GM18909 (cell line): ENCODE measurements around the gene FNDC5.

ENCODE experiments used
- ATAC-seq: cut with Tn5 transposase; IDR thresholded peaks from one replicate; pipeline ENCODE4 v1.9.1; 2021; ENCODE audit warnings: mild to moderate bottlenecking; ENCODE audit not compliant: unreplicated experiment, poor library complexity

The FNDC5 gene

GRCh38 chr1:32898056-32898455 lies 27.3 kb upstream of the FNDC5 start:
- no peak for ATAC-seq

GRCh38 chr1:32897082-32898049 lies 26.7 kb upstream of the FNDC5 start:
- ATAC-seq = no peak

GRCh38 chr1:32896451-32896850 lies 25.7 kb upstream of the FNDC5 start:
- ATAC-seq = no peak

GRCh38 chr1:32895325-32896215 lies 24.9 kb upstream of the FNDC5 start:
- no peak for ATAC-seq

- ATAC-seq = no peak
Observed at GRCh38 chr1:32894681-32895080, 24.0 kb upstream of the FNDC5 start.

GRCh38 chr1:32894019-32894600 lies 23.4 kb upstream of the FNDC5 start:
- no peak for ATAC-seq

- ATAC-seq = no peak
Observed at GRCh38 chr1:32893198-32894018, 22.7 kb upstream of the FNDC5 start.

GRCh38 chr1:32892368-32893197 lies 21.9 kb upstream of the FNDC5 start:
- ATAC-seq = no peak

- ATAC-seq = no peak
Observed at GRCh38 chr1:32891630-32892029, 20.9 kb upstream of the FNDC5 start.

- ATAC-seq = no peak
Observed at GRCh38 chr1:32891241-32891570, 20.5 kb upstream of the FNDC5 start.

- no peak for ATAC-seq
Observed at GRCh38 chr1:32890516-32891240, 20.0 kb upstream of the FNDC5 start.

GRCh38 chr1:32889731-32890278 lies 19.1 kb upstream of the FNDC5 start:
- ATAC-seq = no peak

GRCh38 chr1:32888677-32889420 lies 18.1 kb upstream of the FNDC5 start:
- no peak for ATAC-seq

GRCh38 chr1:32888134-32888533 lies 17.4 kb upstream of the FNDC5 start:
- no peak for ATAC-seq

GRCh38 chr1:32887623-32888022 lies 16.9 kb upstream of the FNDC5 start:
- no peak for ATAC-seq

- ATAC-seq = no peak
Observed at GRCh38 chr1:32886828-32887414, 16.2 kb upstream of the FNDC5 start.
